Muscle layer of colon (tissue), 2 donors: Measurements from ENCODE around the gene CARD11.

Experiments
- H3K27ac ChIP-seq: one replicate; pipeline ENCODE4 v1.7.0; 2013; ENCODE audit warnings: low read depth, mild to moderate bottlenecking, low read length, moderate library complexity
- H3K27me3 ChIP-seq, 2 donors: one replicate each; pipeline ENCODE4 v1.7.0; 2013; ENCODE audit warnings: low read length in 2 of 2, mild to moderate bottlenecking in 2 of 2; ENCODE audit not compliant: insufficient read depth in 2 of 2, control insufficient read depth in 1 of 2
- H3K36me3 ChIP-seq: one replicate; pipeline ENCODE4 v1.7.0; 2013; ENCODE audit warnings: mild to moderate bottlenecking, low read length; ENCODE audit not compliant: insufficient read depth
- H3K4me1 ChIP-seq: one replicate; pipeline ENCODE4 v1.7.0; 2013; ENCODE audit warnings: mild to moderate bottlenecking, low read length; ENCODE audit not compliant: insufficient read depth
- H3K4me3 ChIP-seq, 2 donors: one replicate each; pipeline ENCODE4 v1.7.0; 2013; ENCODE audit warnings: low read length in 2 of 2, low read depth in 1 of 2, mild to moderate bottlenecking in 1 of 2, moderate library complexity in 1 of 2
- H3K9ac ChIP-seq: one replicate; pipeline ENCODE4 v1.7.0; 2013; ENCODE audit warnings: low read length
- H3K9me3 ChIP-seq: one replicate; pipeline ENCODE4 v1.7.0; 2013; ENCODE audit warnings: mild to moderate bottlenecking, low read length
- donor health status: abdominal sarcoma.
- donor health status: Adenocarcinoma of cecum.

CARD11 gene

GRCh38 chr7:3075441-3075840 lies 31.8 kb upstream of the CARD11 start:
- H3K36me3 ChIP-seq: no peaks in the 10 kb centered on the region
- peaks cover 8% of the 10 kb centered on the region for H3K9me3 ChIP-seq
- H3K27me3 ChIP-seq: no peaks in the 10 kb centered on the region
- no peak overlapping the region for H3K4me3 ChIP-seq
- no peak overlapping the region for H3K9ac ChIP-seq
- no peaks in the 10 kb centered on the region for H3K4me1 ChIP-seq
- H3K27ac ChIP-seq: no peak overlapping the region

- Histone ChIP-seq H3K9ac (no peak overlapping the region), H3K36me3 (no peaks in the 10 kb centered on the region), H3K27ac (no peak overlapping the region), H3K27me3 (no peaks in the 10 kb centered on the region), H3K4me3 (no peak overlapping the region), H3K4me1 (no peaks in the 10 kb centered on the region), H3K9me3 (peaks cover 8% of the 10 kb centered on the region)
These were observed 30.8 kb upstream of the CARD11 start for GRCh38 chr7:3074459-3074821.

- H3K4me3 ChIP-seq: no peak overlapping the region
- no peak overlapping the region for H3K9ac ChIP-seq
- no peaks in the 10 kb centered on the region for H3K4me1 ChIP-seq
- no peaks in the 10 kb centered on the region for H3K36me3 ChIP-seq
- no peak overlapping the region for H3K27ac ChIP-seq
- H3K27me3 ChIP-seq: no peaks in the 10 kb centered on the region
- peaks cover 8% of the 10 kb centered on the region for H3K9me3 ChIP-seq
These were observed 30.2 kb upstream of the CARD11 start for GRCh38 chr7:3073763-3074458.

GRCh38 chr7:3070908-3071307 lies 27.2 kb upstream of the CARD11 start:
- no peaks in the 10 kb centered on the region for H3K36me3 ChIP-seq
- H3K27ac ChIP-seq: no peak overlapping the region
- no peak overlapping the region for H3K4me3 ChIP-seq
- H3K27me3 ChIP-seq: no peaks in the 10 kb centered on the region
- H3K9me3 ChIP-seq: peaks cover under 1% of the 10 kb centered on the region
- H3K4me1 ChIP-seq: no peaks in the 10 kb centered on the region
- no peak overlapping the region for H3K9ac ChIP-seq

- Histone ChIP-seq H3K4me1 (no peaks in the 10 kb centered on the region), H3K9ac (no peak overlapping the region), H3K27ac (no peak overlapping the region), H3K4me3 (no peak overlapping the region), H3K9me3 (no peaks in the 10 kb centered on the region), H3K27me3 (no peaks in the 10 kb centered on the region), H3K36me3 (no peaks in the 10 kb centered on the region)
These were observed 26.2 kb upstream of the CARD11 start for GRCh38 chr7:3069771-3070449.

- Histone ChIP-seq H3K27ac (no peak overlapping the region), H3K4me1 (no peaks in the 10 kb centered on the region), H3K36me3 (no peaks in the 10 kb centered on the region), H3K27me3 (no peaks in the 10 kb centered on the region), H3K9me3 (no peaks in the 10 kb centered on the region), H3K4me3 (no peak overlapping the region), H3K9ac (no peak overlapping the region)
These were observed 24.9 kb upstream of the CARD11 start for GRCh38 chr7:3068530-3068929.

GRCh38 chr7:3067606-3068380 lies 24.1 kb upstream of the CARD11 start:
- H3K27ac ChIP-seq: no peak overlapping the region
- no peaks in the 10 kb centered on the region for H3K27me3 ChIP-seq

GRCh38 chr7:3067193-3067592 lies 23.5 kb upstream of the CARD11 start:
- no peak overlapping the region for H3K27ac ChIP-seq

More at GRCh38 chr7:3067606-3068380, 24.1 kb upstream of the CARD11 start:
- Histone ChIP-seq H3K4me1 (no peaks in the 10 kb centered on the region), H3K9ac (no peak overlapping the region), H3K9me3 (no peaks in the 10 kb centered on the region), H3K36me3 (no peaks in the 10 kb centered on the region), H3K4me3 (no peak overlapping the region)

GRCh38 chr7:3066506-3066905 lies 22.8 kb upstream of the CARD11 start:
- no peaks in the 10 kb centered on the region for H3K4me1 ChIP-seq
- H3K36me3 ChIP-seq: no peaks in the 10 kb centered on the region
- no peaks in the 10 kb centered on the region for H3K9me3 ChIP-seq
- H3K27ac ChIP-seq: no peak overlapping the region
- H3K27me3 ChIP-seq: no peaks in the 10 kb centered on the region
- no peak overlapping the region for H3K9ac ChIP-seq
- H3K4me3 ChIP-seq: no peak overlapping the region

More at GRCh38 chr7:3067193-3067592, 23.5 kb upstream of the CARD11 start:
- Histone ChIP-seq H3K9me3 (no peaks in the 10 kb centered on the region), H3K9ac (no peak overlapping the region), H3K36me3 (no peaks in the 10 kb centered on the region), H3K4me3 (no peak overlapping the region), H3K27me3 (no peaks in the 10 kb centered on the region), H3K4me1 (no peaks in the 10 kb centered on the region)

- Histone ChIP-seq H3K4me3 (no peak overlapping the region), H3K27ac (no peak overlapping the region), H3K4me1 (no peaks in the 10 kb centered on the region)
These were observed 22.1 kb upstream of the CARD11 start for GRCh38 chr7:3065724-3066143.

GRCh38 chr7:3064067-3064466 lies 20.4 kb upstream of the CARD11 start:
- Histone ChIP-seq H3K4me1 (no peaks in the 10 kb centered on the region), H3K9ac (no peak overlapping the region), H3K9me3 (no peaks in the 10 kb centered on the region), H3K36me3 (no peaks in the 10 kb centered on the region), H3K4me3 (no peak overlapping the region), H3K27me3 (no peaks in the 10 kb centered on the region), H3K27ac (no peak overlapping the region)

More at GRCh38 chr7:3065724-3066143, 22.1 kb upstream of the CARD11 start:
- Histone ChIP-seq H3K9me3 (no peaks in the 10 kb centered on the region), H3K36me3 (no peaks in the 10 kb centered on the region), H3K9ac (no peak overlapping the region), H3K27me3 (no peaks in the 10 kb centered on the region)
